Measurements from ENCODE around the gene ZBTB25.

- no peak for TF ChIP-seq CTCF (conservative IDR thresholded peaks at IDR 0.05; ENCODE audit: low read length)
- TF ChIP-seq EZH2phosphoT487 (IDR thresholded peaks at IDR 0.05; ENCODE audit: borderline replicate concordance), result no peak
Measured at GRCh38 chr14:64400829-64401459, 102.7 kb downstream of the ZBTB25 start.
